Neural cell (in vitro differentiated cells): ENCODE measurements around the gene MYO5A. TPM values are rescaled to one million over a fixed set of nuclear protein-coding genes. Genes with fewer than 3 reads are reported as not detected.

Experiments used
- H2AFZ ChIP-seq: fragments of 200-600, 300-800 bp; sonication (generic), shearing (Covaris generic); 2 replicates; pipeline ENCODE4 v1.6.0; 2014; ENCODE audit warnings: low read depth, mild to moderate bottlenecking, antibody characterized with exemption, low read length, moderate library complexity
- H3F3A ChIP-seq: fragments of 200-600 bp; shearing (Covaris generic); 2 replicates; pipeline ENCODE4 v1.6.1; 2016; ENCODE audit warnings: mild to moderate bottlenecking, moderate library complexity, mixed read lengths, antibody characterized with exemption, low read length; ENCODE audit not compliant: insufficient read depth, poor library complexity, severe bottlenecking
- H3K27ac ChIP-seq: fragments of 200-600, 300-800 bp; sonication (generic), shearing (Covaris generic); 2 replicates; pipeline ENCODE4 v1.5.1; 2014; ENCODE audit warnings: mild to moderate bottlenecking, low read length, moderate library complexity
- H3K27me3 ChIP-seq: fragments of 300-800, 200-600 bp; sonication (generic), shearing (Covaris generic); 2 replicates; pipeline ENCODE4 v1.6.0; 2014; ENCODE audit warnings: mild to moderate bottlenecking, low read depth, low read length, moderate library complexity; ENCODE audit not compliant: insufficient read depth
- H3K36me3 ChIP-seq: fragments of 300-800, 200-600 bp; sonication (generic), shearing (Covaris generic); 2 replicates; pipeline ENCODE4 v1.5.1; 2014; ENCODE audit warnings: mild to moderate bottlenecking, antibody characterized with exemption, low read length, moderate library complexity; ENCODE audit not compliant: insufficient read depth
- H3K4me2 ChIP-seq: fragments of 300-800, 200-600 bp; sonication (generic), shearing (Covaris generic); 2 replicates; pipeline ENCODE4 v1.6.0; 2014; ENCODE audit warnings: mild to moderate bottlenecking, low read length
- H3K4me3 ChIP-seq: fragments of 300-800, 200-600 bp; sonication (generic), shearing (Covaris generic); 2 replicates; pipeline ENCODE4 v1.5.1; 2014; ENCODE audit warnings: mild to moderate bottlenecking, low read length, moderate library complexity
- H3K79me2 ChIP-seq: fragments of 200-600 bp; shearing (Covaris generic); replicated peaks from 2 replicates; pipeline ENCODE4 v1.6.0; 2014; ENCODE audit warnings: mild to moderate bottlenecking, low read length, moderate library complexity; ENCODE audit not compliant: insufficient read depth
- H3K9ac ChIP-seq: fragments of 300-800, 200-600 bp; sonication (generic), shearing (Covaris generic); 2 replicates; pipeline ENCODE4 v1.6.1; 2016; ENCODE audit warnings: mild to moderate bottlenecking, low read length, mixed read lengths
- H3K9me2 ChIP-seq: fragments of 200-600 bp; shearing (Covaris generic); 2 replicates; pipeline ENCODE4 v1.6.1; 2016; ENCODE audit warnings: mild to moderate bottlenecking, low read length, mixed read lengths; ENCODE audit not compliant: insufficient read depth
- H3K9me3 ChIP-seq: fragments of 200-600, 300-800 bp; sonication (generic), shearing (Covaris generic); 2 replicates; pipeline ENCODE4 v1.6.1; 2016; ENCODE audit warnings: mild to moderate bottlenecking, mixed run types, low read length, moderate library complexity, mixed read lengths
- H4K20me1 ChIP-seq: fragments of 200-600 bp; shearing (Covaris generic); 2 replicates; pipeline ENCODE4 v1.6.1; 2016; ENCODE audit warnings: mild to moderate bottlenecking, mixed run types; ENCODE audit not compliant: insufficient read depth
- CTCF ChIP-seq: fragments of 450-650 bp; IDR thresholded peaks from 2 replicates; pipeline ENCODE4 v1.5.1; 2014; ENCODE audit warnings: antibody characterized with exemption, mild to moderate bottlenecking, moderate library complexity; ENCODE audit not compliant: poor library complexity, severe bottlenecking
- EP300 ChIP-seq: fragments of 450-650 bp; conservative IDR thresholded peaks from 2 replicates; pipeline ENCODE4 v1.6.1; 2014; ENCODE audit warnings: antibody characterized with exemption, mild to moderate bottlenecking, moderate library complexity; ENCODE audit not compliant: poor library complexity, severe bottlenecking
- EZH2 ChIP-seq: fragments of 200-600, 300-800 bp; shearing (Covaris generic), sonication (generic); IDR thresholded peaks from 2 replicates; pipeline ENCODE4 v1.6.1; 2014; ENCODE audit warnings: antibody characterized with exemption, low read length, borderline replicate concordance, mild to moderate bottlenecking; ENCODE audit not compliant: insufficient read depth, poor library complexity, severe bottlenecking
- MXI1 ChIP-seq: fragments of 450-650 bp; conservative IDR thresholded peaks from 2 replicates; pipeline ENCODE4 v1.6.1; 2014; ENCODE audit warnings: antibody characterized with exemption, mild to moderate bottlenecking; ENCODE audit not compliant: poor library complexity, severe bottlenecking
- POLR2AphosphoS5 ChIP-seq: IDR thresholded peaks from 2 replicates; pipeline ENCODE4 v1.6.1; 2012
- RAD21 ChIP-seq: fragments of 450-650 bp; conservative IDR thresholded peaks from 2 replicates; pipeline ENCODE4 v1.6.1; 2014; ENCODE audit warnings: antibody characterized with exemption, mild to moderate bottlenecking, moderate library complexity
- REST ChIP-seq: IDR thresholded peaks from 2 replicates; pipeline ENCODE4 v1.6.1; 2012; ENCODE audit warnings: borderline replicate concordance
- SMC3 ChIP-seq: fragments of 450-650 bp; conservative IDR thresholded peaks from 2 replicates; pipeline ENCODE4 v1.6.1; 2014; ENCODE audit warnings: antibody characterized with exemption, mild to moderate bottlenecking, moderate library complexity; ENCODE audit not compliant: poor library complexity
- TAF1 ChIP-seq: IDR thresholded peaks from 2 replicates; pipeline ENCODE4 v1.6.1; 2012; ENCODE audit warnings: low read depth
- polyA plus RNA-seq: library from polyadenylated mRNA; depleted of rRNA; stranded (reverse); fragments of >200 nt; gene quantifications from 2 replicates; pipeline ENCODE4 v1.2.3, GENCODE V29; 2014

The MYO5A gene
- polyA plus RNA-seq, 1 donor from 2014 or later = 43.8 TPM

GRCh38 chr15:52283281-52283680 lies 245.4 kb downstream of the MYO5A start:
- Histone ChIP-seq H3K27ac (no peak overlapping the region), H3K27me3 (no peaks in the 10 kb centered on the region), H3K4me2 (no peak overlapping the region), H3F3A (no peaks in the 10 kb centered on the region), H3K9ac (no peak overlapping the region), H3K9me2 (no peaks in the 10 kb centered on the region), H2AFZ (no peak overlapping the region), H3K79me2 (no peaks in the 10 kb centered on the region), H4K20me1 (no peaks in the 10 kb centered on the region), H3K36me3 (no peaks in the 10 kb centered on the region), H3K9me3 (no peaks in the 10 kb centered on the region), H3K4me3 (no peak overlapping the region)
- no peak for TF ChIP-seq RAD21
- TF ChIP-seq EZH2 = no peak
- no peak for TF ChIP-seq SMC3
- TF ChIP-seq REST = no peak
- TF ChIP-seq MXI1 = no peak
- TF ChIP-seq EP300 = no peak
- TF ChIP-seq TAF1 = no peak
- TF ChIP-seq CTCF = no peak
- TF ChIP-seq POLR2AphosphoS5 = no peak

- TF ChIP-seq REST = no peak
- no peak for TF ChIP-seq CTCF
- TF ChIP-seq MXI1 = no peak
- no peak for TF ChIP-seq SMC3
- TF ChIP-seq TAF1 = no peak
- no peak overlapping the region for H3K4me2 ChIP-seq
- H3K4me3 ChIP-seq = no peak overlapping the region
- no peak overlapping the region for H3K9ac ChIP-seq
- H3K27ac ChIP-seq = no peak overlapping the region
- no peak overlapping the region for H2AFZ ChIP-seq
- no peaks in the 10 kb centered on the region for H3F3A ChIP-seq
- H3K9me3 ChIP-seq = no peaks in the 10 kb centered on the region
- no peaks in the 10 kb centered on the region for H3K27me3 ChIP-seq
- no peaks in the 10 kb centered on the region for H3K9me2 ChIP-seq
- no peaks in the 10 kb centered on the region for H3K36me3 ChIP-seq
- no peaks in the 10 kb centered on the region for H4K20me1 ChIP-seq
- no peaks in the 10 kb centered on the region for H3K79me2 ChIP-seq
These were observed 246.3 kb downstream of the MYO5A start for GRCh38 chr15:52282418-52282817.
